Esophagus muscularis mucosa (tissue), 4 donors: Measurements from ENCODE around the gene SLC29A2.

Source experiments
- EP300 ChIP-seq: sonication (generic); formaldehyde crosslinking; IDR thresholded peaks from one replicate; pipeline ENCODE4 v1.6.1; 2017; ENCODE audit warnings: antibody characterized with exemption
- POLR2A ChIP-seq: fragments of 450-650 bp; IDR thresholded peaks from one replicate; pipeline ENCODE4 v1.6.1; 2017; ENCODE audit warnings: antibody characterized with exemption, moderate library complexity, mild to moderate bottlenecking, low read depth
- TF ChIP-seq, protein P1 (sequence below), 3 experiments: fragments of 200-600 bp in 2 of 3; fragments of 450-650 bp in 1 of 3; sonication (generic) in 2 of 3; IDR thresholded peaks; one replicate each; pipeline ENCODE4 v1.5.1; 2017 to 2019; ENCODE audit warnings: antibody characterized with exemption in 3 of 3, mild to moderate bottlenecking in 2 of 3, moderate library complexity in 1 of 3

DNA sequence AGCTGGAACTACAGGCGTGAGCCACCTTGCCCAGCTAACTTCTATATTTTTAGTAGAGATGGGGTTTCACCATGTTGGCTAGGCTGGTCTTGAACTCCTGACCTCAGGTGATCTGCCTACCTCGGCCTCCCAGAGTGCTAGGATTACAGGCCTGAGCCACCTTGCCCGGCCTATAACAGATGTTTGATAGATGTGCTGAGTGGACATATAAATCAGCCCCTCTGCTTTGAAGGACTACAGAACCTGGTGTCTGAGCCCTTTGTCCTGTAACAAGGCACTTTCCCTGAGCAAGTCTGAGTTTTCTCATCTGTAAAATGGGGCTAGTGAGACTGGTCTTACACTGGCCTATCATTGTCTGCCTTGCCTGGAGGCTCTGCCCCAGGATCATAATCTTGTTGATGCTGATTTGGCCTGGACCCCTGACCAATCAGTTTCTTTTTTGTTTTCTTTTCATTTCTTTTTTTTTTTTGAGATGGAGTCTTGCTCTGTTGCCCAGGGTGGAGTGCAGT lies 42.3 kb downstream of the SLC29A2 start:
- TF ChIP-seq EP300: no peak
- TF ChIP-seq, protein P1, sequence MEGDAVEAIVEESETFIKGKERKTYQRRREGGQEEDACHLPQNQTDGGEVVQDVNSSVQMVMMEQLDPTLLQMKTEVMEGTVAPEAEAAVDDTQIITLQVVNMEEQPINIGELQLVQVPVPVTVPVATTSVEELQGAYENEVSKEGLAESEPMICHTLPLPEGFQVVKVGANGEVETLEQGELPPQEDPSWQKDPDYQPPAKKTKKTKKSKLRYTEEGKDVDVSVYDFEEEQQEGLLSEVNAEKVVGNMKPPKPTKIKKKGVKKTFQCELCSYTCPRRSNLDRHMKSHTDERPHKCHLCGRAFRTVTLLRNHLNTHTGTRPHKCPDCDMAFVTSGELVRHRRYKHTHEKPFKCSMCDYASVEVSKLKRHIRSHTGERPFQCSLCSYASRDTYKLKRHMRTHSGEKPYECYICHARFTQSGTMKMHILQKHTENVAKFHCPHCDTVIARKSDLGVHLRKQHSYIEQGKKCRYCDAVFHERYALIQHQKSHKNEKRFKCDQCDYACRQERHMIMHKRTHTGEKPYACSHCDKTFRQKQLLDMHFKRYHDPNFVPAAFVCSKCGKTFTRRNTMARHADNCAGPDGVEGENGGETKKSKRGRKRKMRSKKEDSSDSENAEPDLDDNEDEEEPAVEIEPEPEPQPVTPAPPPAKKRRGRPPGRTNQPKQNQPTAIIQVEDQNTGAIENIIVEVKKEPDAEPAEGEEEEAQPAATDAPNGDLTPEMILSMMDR (IDR thresholded peaks at IDR 0.05): no peak
- no peak for TF ChIP-seq POLR2A
